ENCODE data around the gene ITIH4.

ITIH4 gene

GRCh38 chr3:52829906-52830463 is 487 bp downstream of the ITIH4 start:
- no peak for DNase-seq

GRCh38 chr3:52829482-52829881 is 990 bp downstream of the ITIH4 start:
- DNase-seq: no peak

GRCh38 chr3:52827866-52828376 is 2.6 kb downstream of the ITIH4 start:
- DNase-seq: no peak

- no peak for DNase-seq
Measured at GRCh38 chr3:52827441-52827840, 3.0 kb downstream of the ITIH4 start.

GRCh38 chr3:52824037-52824436 is 6.4 kb downstream of the ITIH4 start:
- no peak for DNase-seq

- no peak for DNase-seq
Measured at GRCh38 chr3:52822363-52822762, 8.1 kb downstream of the ITIH4 start.

- DNase-seq: no peak
Measured at GRCh38 chr3:52820736-52821135, 9.7 kb downstream of the ITIH4 start.

GRCh38 chr3:52819936-52820335 is 10.5 kb downstream of the ITIH4 start:
- no peak for DNase-seq

GRCh38 chr3:52817860-52818259 is 12.6 kb downstream of the ITIH4 start:
- no peak for DNase-seq

- no peak for DNase-seq
Measured at GRCh38 chr3:52817221-52817620, 13.3 kb downstream of the ITIH4 start.

GRCh38 chr3:52816654-52817053 is 13.8 kb downstream of the ITIH4 start:
- no peak for DNase-seq

GRCh38 chr3:52816199-52816598 is 14.3 kb downstream of the ITIH4 start:
- no peak for DNase-seq

GRCh38 chr3:52813810-52814209 is 16.7 kb downstream of the ITIH4 start:
- no peak for DNase-seq

- no peak for DNase-seq
Measured at GRCh38 chr3:52811452-52812011, 18.9 kb downstream of the ITIH4 start.

GRCh38 chr3:52810923-52811322 is 19.5 kb downstream of the ITIH4 start:
- DNase-seq: no peak

GRCh38 chr3:52809662-52810377 is 20.7 kb downstream of the ITIH4 start:
- no peak for DNase-seq

- no peak for DNase-seq
Measured at GRCh38 chr3:52809149-52809548, 21.3 kb downstream of the ITIH4 start.

GRCh38 chr3:52805270-52806039 is 25.0 kb downstream of the ITIH4 start:
- no peak for DNase-seq

- no peak for DNase-seq
Measured at GRCh38 chr3:52801839-52802238, 28.6 kb downstream of the ITIH4 start.

GRCh38 chr3:52800079-52800478 is 30.4 kb downstream of the ITIH4 start:
- no peak for DNase-seq

GRCh38 chr3:52798978-52799476 is 31.4 kb downstream of the ITIH4 start:
- peak in 1 of 2 donors; percentile 24 for DNase-seq

GRCh38 chr3:52798376-52798977 is 32.0 kb downstream of the ITIH4 start:
- DNase-seq: no peak

GRCh38 chr3:52796411-52796810 is 34.1 kb downstream of the ITIH4 start:
- no peak for DNase-seq

Measured in CD4-positive, alpha-beta T cell treated with Interleukin-1 beta for 1 hour (primary cell).